Measurements from ENCODE around the gene GREB1L. TPM values are rescaled to one million over a fixed set of nuclear protein-coding genes. Genes with fewer than 3 reads are reported as not detected.

The GREB1L gene
- total and polyA plus RNA-seq, 2 donors (not counting 1 experiment from before 2014, with no cell fraction given), result 0.33 to 0.41 TPM

DNA sequence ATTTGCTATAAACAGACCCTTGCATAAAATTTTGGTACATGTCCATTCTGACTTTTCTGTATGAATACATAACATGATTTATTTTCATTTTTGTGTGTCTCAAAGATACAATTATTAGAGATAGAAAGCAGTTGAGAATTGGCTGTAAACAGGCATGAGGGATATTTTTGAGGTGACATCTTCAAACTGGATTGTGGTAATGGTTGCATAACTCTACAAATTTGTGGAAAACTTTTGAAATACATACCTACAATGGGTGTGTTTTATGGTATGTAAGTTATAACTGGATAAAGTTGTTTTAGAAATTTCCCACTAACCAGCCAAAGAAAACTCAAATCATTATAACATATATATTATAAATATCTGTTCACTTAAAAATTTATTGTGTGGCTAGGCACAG, 39.6 kb downstream of the GREB1L start:
- Histone ChIP-seq H4K20me1 (ENCODE audit: control insufficient read depth, extremely low read depth, insufficient read depth, low read length) (no peaks in the 10 kb centered on the region), H3K9me3 (ENCODE audit: control insufficient read depth, insufficient read depth, low read depth, low read length) (no peaks in the 10 kb centered on the region), H3K36me3 (ENCODE audit: control insufficient read depth, insufficient read depth, low read length) (no peaks in the 10 kb centered on the region), H3K4me3 (replicated peaks in 1 of 4; ENCODE audit: control extremely low read depth in 1 of 4, insufficient read depth in 1 of 4, low read depth in 3 of 4, low read length in 4 of 4) (no peak overlapping the region), H3K27ac (ENCODE audit: insufficient read depth, low read length) (no peak overlapping the region), H2AFZ (ENCODE audit: low read length) (no peak overlapping the region), H3K4me1 (ENCODE audit: control insufficient read depth, extremely low read depth, insufficient read depth, low read length) (no peaks in the 10 kb centered on the region), H3K79me2 (ENCODE audit: control insufficient read depth, insufficient read depth, low read length) (no peaks in the 10 kb centered on the region), H3K9ac (ENCODE audit: insufficient read depth, low read length) (no peak overlapping the region), H3K27me3 (ENCODE audit: control insufficient read depth, insufficient read depth, low read length) (no peaks in the 10 kb centered on the region), H3K4me2 (ENCODE audit: extremely low read depth, insufficient read depth, low read length) (no peak overlapping the region)
- TF ChIP-seq, protein P1, sequence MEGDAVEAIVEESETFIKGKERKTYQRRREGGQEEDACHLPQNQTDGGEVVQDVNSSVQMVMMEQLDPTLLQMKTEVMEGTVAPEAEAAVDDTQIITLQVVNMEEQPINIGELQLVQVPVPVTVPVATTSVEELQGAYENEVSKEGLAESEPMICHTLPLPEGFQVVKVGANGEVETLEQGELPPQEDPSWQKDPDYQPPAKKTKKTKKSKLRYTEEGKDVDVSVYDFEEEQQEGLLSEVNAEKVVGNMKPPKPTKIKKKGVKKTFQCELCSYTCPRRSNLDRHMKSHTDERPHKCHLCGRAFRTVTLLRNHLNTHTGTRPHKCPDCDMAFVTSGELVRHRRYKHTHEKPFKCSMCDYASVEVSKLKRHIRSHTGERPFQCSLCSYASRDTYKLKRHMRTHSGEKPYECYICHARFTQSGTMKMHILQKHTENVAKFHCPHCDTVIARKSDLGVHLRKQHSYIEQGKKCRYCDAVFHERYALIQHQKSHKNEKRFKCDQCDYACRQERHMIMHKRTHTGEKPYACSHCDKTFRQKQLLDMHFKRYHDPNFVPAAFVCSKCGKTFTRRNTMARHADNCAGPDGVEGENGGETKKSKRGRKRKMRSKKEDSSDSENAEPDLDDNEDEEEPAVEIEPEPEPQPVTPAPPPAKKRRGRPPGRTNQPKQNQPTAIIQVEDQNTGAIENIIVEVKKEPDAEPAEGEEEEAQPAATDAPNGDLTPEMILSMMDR (conservative IDR thresholded peaks at IDR 0.05 in 1 of 2, IDR thresholded peaks at IDR 0.05 in 1 of 2; ENCODE audit: low read depth in 1 of 2, low read length in 2 of 2), result no peak
- no peak for TF ChIP-seq EZH2 (IDR thresholded peaks at IDR 0.05; ENCODE audit: low read length, missing control alignments)
- DNase-seq (ENCODE audit: low read depth in 2 of 2), result no peak

DNA sequence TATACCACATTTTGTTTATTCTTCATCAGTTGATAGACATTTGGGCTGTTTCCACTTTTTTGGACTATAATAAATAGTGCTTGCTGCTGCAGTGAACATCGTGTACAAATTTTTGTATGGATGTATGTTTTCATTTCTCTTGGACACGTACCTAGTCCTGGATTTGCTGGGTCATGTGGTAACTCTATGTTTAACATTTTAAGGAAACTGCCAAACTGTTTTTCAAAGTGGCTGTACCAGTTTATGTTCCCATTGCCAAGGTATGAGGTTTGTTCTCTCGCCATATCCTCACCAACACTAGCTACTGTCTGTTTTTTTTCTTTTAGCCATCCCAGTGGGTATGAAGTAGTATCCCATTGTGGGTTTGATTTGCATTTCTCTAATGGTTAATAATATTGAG, 42.5 kb downstream of the GREB1L start:
- TF ChIP-seq, protein P1 (conservative IDR thresholded peaks at IDR 0.05 in 1 of 2, IDR thresholded peaks at IDR 0.05 in 1 of 2; ENCODE audit: low read depth in 1 of 2, low read length in 2 of 2), result no peak
- TF ChIP-seq EZH2 (IDR thresholded peaks at IDR 0.05; ENCODE audit: low read length, missing control alignments), result no peak

DNA sequence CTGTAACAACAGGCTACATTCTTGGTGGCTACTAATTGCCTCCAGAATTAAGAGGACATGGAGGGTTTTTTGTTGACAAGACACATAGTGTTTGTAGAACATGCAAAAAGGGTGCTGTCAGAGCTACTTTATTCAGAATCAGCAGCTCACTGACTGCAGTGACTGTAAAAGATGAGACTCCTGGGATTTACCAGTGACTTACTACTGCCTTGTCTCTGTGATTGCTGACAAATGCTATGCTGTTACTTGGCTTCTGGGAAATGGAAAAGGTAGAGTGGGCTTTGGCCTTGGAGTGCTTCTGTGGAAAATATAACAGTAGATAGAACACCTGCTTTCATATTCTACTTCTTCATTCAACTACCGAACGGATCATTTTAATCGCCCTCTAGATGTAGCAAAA, 47.8 kb downstream of the GREB1L start:
- H3K27me3 ChIP-seq (ENCODE audit: control insufficient read depth, insufficient read depth, low read length), result no peaks in the 10 kb centered on the region
- no peaks in the 10 kb centered on the region for H4K20me1 ChIP-seq (ENCODE audit: control insufficient read depth, extremely low read depth, insufficient read depth, low read length)
- H3K9me3 ChIP-seq (ENCODE audit: control insufficient read depth, insufficient read depth, low read depth, low read length), result no peaks in the 10 kb centered on the region
- no peaks in the 10 kb centered on the region for H3K36me3 ChIP-seq (ENCODE audit: control insufficient read depth, insufficient read depth, low read length)
- TF ChIP-seq EZH2 (IDR thresholded peaks at IDR 0.05; ENCODE audit: low read length, missing control alignments), result no peak
- TF ChIP-seq, protein P1 (conservative IDR thresholded peaks at IDR 0.05 in 1 of 2, IDR thresholded peaks at IDR 0.05 in 1 of 2; ENCODE audit: low read depth in 1 of 2, low read length in 2 of 2), result no peak
- no peak overlapping the region for H3K9ac ChIP-seq (ENCODE audit: insufficient read depth, low read length)
- H3K4me2 ChIP-seq (ENCODE audit: extremely low read depth, insufficient read depth, low read length), result no peak overlapping the region
- DNase-seq (ENCODE audit: low read depth in 2 of 2), result no peak
- no peak overlapping the region for H3K27ac ChIP-seq (ENCODE audit: insufficient read depth, low read length)
- H2AFZ ChIP-seq (ENCODE audit: low read length), result no peak overlapping the region
- no peak overlapping the region for H3K4me3 ChIP-seq (replicated peaks in 1 of 4; ENCODE audit: control extremely low read depth in 1 of 4, insufficient read depth in 1 of 4, low read depth in 3 of 4, low read length in 4 of 4)
- no peaks in the 10 kb centered on the region for H3K4me1 ChIP-seq (ENCODE audit: control insufficient read depth, extremely low read depth, insufficient read depth, low read length)
- no peaks in the 10 kb centered on the region for H3K79me2 ChIP-seq (ENCODE audit: control insufficient read depth, insufficient read depth, low read length)

More for the DNA sequence above, 42.5 kb downstream of the GREB1L start:
- H2AFZ ChIP-seq (ENCODE audit: low read length), result no peak overlapping the region
- H3K36me3 ChIP-seq (ENCODE audit: control insufficient read depth, insufficient read depth, low read length), result no peaks in the 10 kb centered on the region
- H3K27me3 ChIP-seq (ENCODE audit: control insufficient read depth, insufficient read depth, low read length), result no peaks in the 10 kb centered on the region
- H3K4me1 ChIP-seq (ENCODE audit: control insufficient read depth, extremely low read depth, insufficient read depth, low read length), result no peaks in the 10 kb centered on the region
- DNase-seq (ENCODE audit: low read depth in 2 of 2), result no peak
- no peak overlapping the region for H3K27ac ChIP-seq (ENCODE audit: insufficient read depth, low read length)
- H3K9me3 ChIP-seq (ENCODE audit: control insufficient read depth, insufficient read depth, low read depth, low read length), result no peaks in the 10 kb centered on the region
- no peaks in the 10 kb centered on the region for H3K79me2 ChIP-seq (ENCODE audit: control insufficient read depth, insufficient read depth, low read length)
- H3K9ac ChIP-seq (ENCODE audit: insufficient read depth, low read length), result no peak overlapping the region
- H4K20me1 ChIP-seq (ENCODE audit: control insufficient read depth, extremely low read depth, insufficient read depth, low read length), result no peaks in the 10 kb centered on the region
- H3K4me2 ChIP-seq (ENCODE audit: extremely low read depth, insufficient read depth, low read length), result no peak overlapping the region
- no peak overlapping the region for H3K4me3 ChIP-seq (replicated peaks in 1 of 4; ENCODE audit: control extremely low read depth in 1 of 4, insufficient read depth in 1 of 4, low read depth in 3 of 4, low read length in 4 of 4)

Data from fibroblast of lung (primary cell).